Stimulated activated CD8-positive, alpha-beta memory T cell treated with anti-CD3 and anti-CD28 coated beads, Interleukin-12 subunit alpha, Interleukin-12 subunit beta, amount 100 ng/mL, for 1 hour (primary cell): ENCODE data around the gene AFDN.
"Not testable (repeated sequence)": the region's sequence is repeated elsewhere in the genome, so short reads cannot be mapped to it uniquely, and the experiment has no call there.

Source experiments
- DNase-seq: peaks from one replicate; pipeline ENCODE4 v3.0.0-alpha.2; 2020; ENCODE audit warnings: low read depth

Gene AFDN

GRCh38 chr6:167951781-167952511, 125.2 kb downstream of the AFDN start:
- no peak for DNase-seq

- no peak for DNase-seq
Observed at GRCh38 chr6:167952512-167952859, 125.8 kb downstream of the AFDN start.

- no peak for DNase-seq
Observed at GRCh38 chr6:167953551-167953950, 126.8 kb downstream of the AFDN start.

- DNase-seq: no peak
Observed at GRCh38 chr6:167954151-167954550, 127.4 kb downstream of the AFDN start.

- DNase-seq: no peak
Observed at GRCh38 chr6:167956491-167956890, 129.8 kb downstream of the AFDN start.

- no peak for DNase-seq
Observed at GRCh38 chr6:167956983-167957492, 130.3 kb downstream of the AFDN start.

GRCh38 chr6:167957626-167958025, 130.9 kb downstream of the AFDN start:
- no peak for DNase-seq

GRCh38 chr6:167960579-167960978, 133.9 kb downstream of the AFDN start:
- no peak for DNase-seq

- DNase-seq: no peak
Observed at GRCh38 chr6:167962711-167963110, 136.0 kb downstream of the AFDN start.

GRCh38 chr6:167963589-167964057, 136.9 kb downstream of the AFDN start:
- DNase-seq: no peak

- no peak for DNase-seq
Observed at GRCh38 chr6:167965592-167966539, 139.2 kb downstream of the AFDN start.

- DNase-seq: no peak
Observed at GRCh38 chr6:167966540-167966905, 139.8 kb downstream of the AFDN start.

- no peak for DNase-seq
Observed at GRCh38 chr6:167968091-167968490, 141.4 kb downstream of the AFDN start.

GRCh38 chr6:167970230-167970629, 143.5 kb downstream of the AFDN start:
- DNase-seq: no peak

- DNase-seq: no peak
Observed at GRCh38 chr6:167972193-167972592, 145.5 kb downstream of the AFDN start.

GRCh38 chr6:167973148-167973885, 146.6 kb downstream of the AFDN start:
- no peak for DNase-seq

- DNase-seq: no peak
Observed at GRCh38 chr6:167974640-167975344, 148.1 kb downstream of the AFDN start.

- no peak for DNase-seq
Observed at GRCh38 chr6:167975458-167975857, 148.7 kb downstream of the AFDN start.

- DNase-seq: not testable (repeated sequence)
Observed at GRCh38 chr6:167976116-167976657, 149.5 kb downstream of the AFDN start.

GRCh38 chr6:167976708-167977107, 150.0 kb downstream of the AFDN start:
- no peak for DNase-seq

- no peak for DNase-seq
Observed at GRCh38 chr6:167977717-167978467, 151.2 kb downstream of the AFDN start.
